Measurements from ENCODE around the gene SLC6A15. TPM values are rescaled to one million over a fixed set of nuclear protein-coding genes. Genes with fewer than 3 reads are reported as not detected.
A peak's percentile ranks its signal among the peaks of the same experiment; 100 is the strongest.

Gene SLC6A15
- total RNA-seq, 2 donors from 2014 or later = 0.45 TPM; not detected in 1

DNA sequence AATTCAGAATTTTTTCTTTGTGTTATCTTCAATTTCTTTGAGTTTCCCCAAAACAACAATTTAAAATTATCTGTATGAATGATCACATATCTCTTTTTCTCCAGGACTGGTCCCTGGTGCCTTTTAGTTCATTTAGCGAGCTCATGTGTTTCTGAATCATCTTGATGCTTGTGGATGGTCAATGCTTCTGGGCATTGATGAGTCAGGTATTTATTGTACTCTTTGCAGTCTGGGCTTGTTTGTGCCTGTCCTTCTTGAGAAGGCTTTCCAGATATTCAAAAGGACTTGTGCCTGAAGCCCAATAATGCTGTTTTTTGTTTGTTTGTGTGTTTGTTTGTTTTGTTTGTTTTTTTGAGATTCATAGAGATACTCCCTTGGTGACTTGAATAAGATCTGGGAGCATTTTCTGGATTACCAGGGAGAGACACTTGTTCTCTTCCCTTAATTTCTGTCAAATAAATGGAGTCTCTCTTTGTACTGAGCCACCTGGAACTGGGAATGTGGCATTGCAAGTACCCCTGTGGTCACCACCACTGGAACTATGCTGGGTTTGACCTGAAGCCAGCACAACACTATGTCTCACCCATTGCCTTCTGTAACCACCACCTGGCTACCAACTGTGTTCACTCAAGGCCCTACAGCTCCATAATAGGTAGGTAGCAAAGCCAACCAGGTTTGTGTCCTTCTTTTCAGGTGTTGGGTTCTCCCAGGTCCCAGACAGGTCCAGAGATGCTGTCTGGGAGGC lies 56.3 kb downstream of the SLC6A15 start:
- intact Hi-C loops (cut with DNase I) = no loop called here
- no peaks in the 10 kb centered on the region for H3K9me3 ChIP-seq

DNA sequence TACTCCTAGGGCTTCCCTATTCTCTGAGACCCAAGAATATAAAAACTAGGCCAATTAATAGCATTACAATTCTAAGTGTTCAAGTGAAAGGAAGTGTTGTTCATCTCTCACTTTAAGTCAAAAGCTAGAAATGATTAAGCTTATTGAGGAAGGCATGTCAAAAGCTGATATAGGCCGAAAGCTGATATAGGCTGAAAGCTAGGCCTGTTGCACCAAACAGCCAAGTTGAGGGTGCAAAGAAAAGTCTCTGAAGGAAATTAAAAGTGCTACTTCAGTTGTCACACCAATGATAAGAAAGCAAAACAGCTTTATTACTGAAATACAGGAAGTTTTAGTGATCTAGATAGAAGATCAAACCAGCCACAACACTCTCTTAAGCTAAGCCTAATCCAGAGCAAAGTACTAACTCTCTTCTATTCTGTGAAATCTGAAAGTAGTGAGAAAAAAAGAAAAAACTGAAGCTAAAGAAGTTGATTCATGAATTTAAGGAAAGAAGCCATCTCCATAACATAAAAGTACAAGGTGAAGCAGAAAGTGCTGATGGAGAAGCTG lies 68.9 kb downstream of the SLC6A15 start:
- Histone ChIP-seq H3K27me3 (replicated peaks; ENCODE audit: insufficient read depth) (no peaks in the 10 kb centered on the region), H3K27ac (no peak overlapping the region), H3K9me3 (no peaks in the 10 kb centered on the region), H3K4me1 (replicated peaks) (no peaks in the 10 kb centered on the region), H3K36me3 (no peaks in the 10 kb centered on the region), H3K4me3 (no peak overlapping the region)
- DNase-seq (ENCODE audit: low spot score) = no peak
- 89% methylated on average over 1 of the region's 1 CpG for WGBS
- TF ChIP-seq POLR2A (IDR thresholded peaks at IDR 0.05) (no peak), POLR2AphosphoS5 (IDR thresholded peaks at IDR 0.05) (no peak)
- TF ChIP-seq, protein P1, sequence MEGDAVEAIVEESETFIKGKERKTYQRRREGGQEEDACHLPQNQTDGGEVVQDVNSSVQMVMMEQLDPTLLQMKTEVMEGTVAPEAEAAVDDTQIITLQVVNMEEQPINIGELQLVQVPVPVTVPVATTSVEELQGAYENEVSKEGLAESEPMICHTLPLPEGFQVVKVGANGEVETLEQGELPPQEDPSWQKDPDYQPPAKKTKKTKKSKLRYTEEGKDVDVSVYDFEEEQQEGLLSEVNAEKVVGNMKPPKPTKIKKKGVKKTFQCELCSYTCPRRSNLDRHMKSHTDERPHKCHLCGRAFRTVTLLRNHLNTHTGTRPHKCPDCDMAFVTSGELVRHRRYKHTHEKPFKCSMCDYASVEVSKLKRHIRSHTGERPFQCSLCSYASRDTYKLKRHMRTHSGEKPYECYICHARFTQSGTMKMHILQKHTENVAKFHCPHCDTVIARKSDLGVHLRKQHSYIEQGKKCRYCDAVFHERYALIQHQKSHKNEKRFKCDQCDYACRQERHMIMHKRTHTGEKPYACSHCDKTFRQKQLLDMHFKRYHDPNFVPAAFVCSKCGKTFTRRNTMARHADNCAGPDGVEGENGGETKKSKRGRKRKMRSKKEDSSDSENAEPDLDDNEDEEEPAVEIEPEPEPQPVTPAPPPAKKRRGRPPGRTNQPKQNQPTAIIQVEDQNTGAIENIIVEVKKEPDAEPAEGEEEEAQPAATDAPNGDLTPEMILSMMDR (IDR thresholded peaks at IDR 0.05) = no peak
- intact Hi-C loops (cut with DNase I) = no loop called here

More for the DNA sequence above, 56.3 kb downstream of the SLC6A15 start:
- Histone ChIP-seq H3K4me3 (no peak overlapping the region), H3K4me1 (replicated peaks) (no peaks in the 10 kb centered on the region), H3K27me3 (replicated peaks; ENCODE audit: insufficient read depth) (no peaks in the 10 kb centered on the region), H3K27ac (no peak overlapping the region), H3K36me3 (no peaks in the 10 kb centered on the region)
- WGBS = 74% methylated on average over 1 of the region's 1 CpG
- TF ChIP-seq, protein P1 (IDR thresholded peaks at IDR 0.05) = no peak
- TF ChIP-seq POLR2AphosphoS5 (IDR thresholded peaks at IDR 0.05) (no peak), POLR2A (IDR thresholded peaks at IDR 0.05) (no peak)
- no peak for DNase-seq (ENCODE audit: low spot score)

DNA sequence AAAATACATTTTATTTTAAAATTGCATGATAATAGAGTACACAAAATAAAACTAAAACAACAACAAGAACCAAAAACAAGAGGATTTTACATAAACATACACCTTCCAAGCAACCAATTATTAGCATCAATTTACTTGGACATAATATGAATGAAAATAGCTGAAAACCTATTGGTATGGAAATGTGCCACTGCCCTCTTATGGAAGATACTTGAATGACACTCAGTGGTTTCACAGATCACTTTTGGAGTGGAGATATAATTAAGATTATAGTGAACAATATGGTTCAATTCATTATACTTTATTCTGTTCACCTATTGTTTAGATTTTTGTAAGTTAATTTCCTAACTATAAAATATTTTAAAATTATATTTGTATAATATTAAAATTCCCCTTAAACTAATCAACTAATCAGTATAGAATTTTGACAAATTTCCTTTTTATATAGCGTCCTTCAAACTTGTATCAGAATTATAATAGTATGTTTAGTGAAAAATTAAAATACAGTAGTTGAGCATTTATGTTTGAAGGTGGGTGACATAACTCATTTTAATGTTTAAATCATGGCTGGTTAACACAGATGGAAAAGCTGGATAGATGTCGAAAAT lies 70.1 kb downstream of the SLC6A15 start:
- Histone ChIP-seq H3K4me1 (replicated peaks) (no peaks in the 10 kb centered on the region), H3K36me3 (no peaks in the 10 kb centered on the region), H3K9me3 (no peaks in the 10 kb centered on the region), H3K27ac (no peak overlapping the region), H3K4me3 (no peak overlapping the region), H3K27me3 (replicated peaks; ENCODE audit: insufficient read depth) (no peaks in the 10 kb centered on the region)
- no peak for TF ChIP-seq POLR2A (IDR thresholded peaks at IDR 0.05)
- TF ChIP-seq POLR2AphosphoS5 (IDR thresholded peaks at IDR 0.05) = no peak
- TF ChIP-seq, protein P1 (IDR thresholded peaks at IDR 0.05) = peak in 3 of 4 experiments; percentile 20 to 55 (median 35)
- intact Hi-C loops (cut with DNase I) = no loop called here
- DNase-seq (ENCODE audit: low spot score) = no peak
- 96% methylated on average over 2 of the region's 2 CpGs for WGBS

DNA sequence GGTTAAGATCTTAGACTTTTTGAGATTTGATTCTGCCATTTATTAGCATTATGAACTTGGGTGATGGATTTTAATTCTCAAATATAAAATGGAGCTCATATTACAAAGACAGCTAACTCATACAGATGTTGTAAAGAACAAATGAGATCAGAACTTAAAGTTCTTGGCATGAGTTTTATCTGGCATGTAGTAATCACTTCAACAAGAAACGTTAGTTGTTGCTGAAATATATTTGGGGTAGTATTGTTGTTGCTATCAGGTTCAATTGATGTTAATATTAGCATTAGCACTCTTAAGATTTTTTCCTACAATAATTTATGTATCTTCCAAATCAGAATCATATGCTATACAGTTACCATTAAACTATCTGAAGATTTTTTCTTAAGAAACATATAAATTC lies 71.0 kb downstream of the SLC6A15 start:
- intact Hi-C loops (cut with DNase I) = no loop called here
- H3K27ac ChIP-seq = no peak overlapping the region

More for the DNA sequence above, 71.0 kb downstream of the SLC6A15 start:
- Histone ChIP-seq H3K9me3 (no peaks in the 10 kb centered on the region), H3K4me1 (replicated peaks) (no peaks in the 10 kb centered on the region), H3K36me3 (no peaks in the 10 kb centered on the region), H3K27me3 (replicated peaks; ENCODE audit: insufficient read depth) (no peaks in the 10 kb centered on the region), H3K4me3 (no peak overlapping the region)
- no peak for DNase-seq (ENCODE audit: low spot score)
- TF ChIP-seq POLR2A (IDR thresholded peaks at IDR 0.05) (no peak), POLR2AphosphoS5 (IDR thresholded peaks at IDR 0.05) (no peak)
- TF ChIP-seq, protein P1 (IDR thresholded peaks at IDR 0.05) = no peak
- WGBS = 13% methylated on average over 1 of the region's 1 CpG
